Activated CD4-positive, CD25-positive, alpha-beta regulatory T cell treated with anti-CD3 and anti-CD28 coated beads, Interleukin-2, amount 50 U/mL, for 16 hours (primary cell): ENCODE results near the gene RING1.

Source experiments
- DNase-seq: peaks from one replicate; pipeline ENCODE4 v3.0.0-alpha.2; 2020; ENCODE audit warnings: low read depth, low spot score

The RING1 gene

GRCh38 chr6:33241968-33242367, 33.7 kb downstream of the RING1 start:
- no peak for DNase-seq

GRCh38 chr6:33243476-33243875, 35.2 kb downstream of the RING1 start:
- DNase-seq: no peak

- peak; percentile 85 for DNase-seq
Measured at GRCh38 chr6:33247977-33248642, 39.8 kb downstream of the RING1 start.

- no peak for DNase-seq
Measured at GRCh38 chr6:33248643-33248931, 40.3 kb downstream of the RING1 start.

DNA sequence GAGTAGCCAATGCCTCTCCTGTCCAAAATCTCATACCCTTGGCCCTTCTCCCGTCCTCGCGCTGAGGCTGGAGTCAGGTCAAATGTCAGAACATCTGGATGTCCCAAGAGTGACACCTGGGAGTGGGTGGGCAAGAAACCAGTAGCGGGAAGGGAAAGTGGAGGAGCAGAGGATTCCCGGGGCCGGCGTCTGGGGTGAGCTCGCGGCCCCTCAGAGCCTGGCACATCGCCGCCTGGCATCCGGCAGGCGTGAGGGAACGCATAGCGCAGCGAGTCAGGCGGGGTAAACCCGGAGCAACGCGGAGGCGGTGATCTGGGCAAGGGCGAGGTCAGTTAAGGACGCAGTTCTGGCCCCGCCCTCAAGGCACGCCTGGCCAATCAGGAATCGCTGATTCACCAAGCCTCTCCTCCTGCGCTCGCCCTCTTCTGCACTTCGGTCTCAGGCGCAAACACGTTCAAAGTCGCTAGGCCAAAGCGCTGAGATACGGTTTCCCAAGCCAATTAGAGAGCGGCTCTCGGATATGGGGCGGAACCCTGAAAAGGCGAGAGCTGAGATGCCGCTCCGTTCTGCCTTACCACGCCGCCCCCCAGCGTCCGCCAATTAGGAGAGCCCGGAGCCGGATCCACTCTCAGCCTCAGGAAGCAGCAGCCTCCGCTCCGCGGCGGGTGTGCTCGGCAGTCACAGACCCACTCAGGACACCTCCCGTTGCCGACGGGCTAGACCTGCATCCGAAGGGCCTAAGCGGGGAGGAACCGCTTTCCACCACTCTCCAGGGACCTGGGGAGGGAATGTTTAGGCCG, 40.8 kb downstream of the RING1 start:
- peak; percentile 92 for DNase-seq

GRCh38 chr6:33249732-33250630, 41.7 kb downstream of the RING1 start:
- DNase-seq: no peak

DNA sequence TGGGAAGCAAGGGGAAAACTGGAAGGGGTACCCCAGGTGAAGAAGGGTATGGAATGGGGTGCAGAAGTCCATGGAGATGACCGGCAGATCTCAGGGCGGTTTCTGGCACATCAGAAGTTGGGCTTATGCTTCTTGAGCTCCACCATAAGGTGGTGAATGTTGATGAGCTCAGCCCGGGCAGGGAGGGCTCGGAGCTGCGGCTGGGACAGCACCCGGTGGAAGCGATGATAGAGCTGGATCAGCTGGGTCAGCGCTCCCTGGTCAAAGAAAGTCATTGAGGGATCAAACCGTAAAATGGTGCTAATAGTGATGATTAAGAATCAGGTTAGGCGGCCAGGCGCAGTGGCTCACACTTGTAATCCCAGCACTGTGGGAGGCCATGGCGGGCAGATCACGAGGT, 42.4 kb downstream of the RING1 start:
- no peak for DNase-seq

- DNase-seq: no peak
Measured at GRCh38 chr6:33251395-33252012, 43.2 kb downstream of the RING1 start.

- no peak for DNase-seq
Measured at GRCh38 chr6:33252759-33253158, 44.5 kb downstream of the RING1 start.

DNA sequence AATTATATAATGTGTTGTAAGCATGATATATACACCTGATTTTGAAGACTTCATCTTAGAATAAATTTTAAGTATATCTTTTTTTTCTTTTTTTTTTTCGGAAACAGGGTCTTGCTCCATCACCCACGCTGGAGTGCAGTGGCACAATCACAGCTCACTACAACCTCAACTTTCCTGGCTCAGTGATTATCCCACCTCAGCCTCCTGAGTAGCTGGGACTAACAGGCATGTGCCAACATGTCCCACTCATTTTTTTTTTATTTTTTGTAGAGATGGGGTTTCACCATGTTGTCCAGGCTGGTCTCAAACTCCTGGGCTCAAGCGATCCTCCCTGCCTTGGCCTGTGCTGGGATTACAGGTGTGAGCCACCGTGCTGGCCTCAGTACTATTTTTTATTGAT, 46.3 kb downstream of the RING1 start:
- no peak for DNase-seq

GRCh38 chr6:33259032-33259431, 50.7 kb downstream of the RING1 start:
- DNase-seq: no peak
